Coronary artery (tissue), 2 donors: ENCODE data around the gene NECTIN3.

Experiments used
- DNase-seq: peaks from one replicate; pipeline ENCODE4 v3.0.0-alpha.2; 2017; ENCODE audit warnings: low spot score
- H3K27ac ChIP-seq, 2 donors: fragments of 200-600 bp; sonication (generic); one replicate each; pipeline ENCODE4 v1.5.1; 2016 to 2019
- H3K4me3 ChIP-seq: fragments of 200-600 bp; sonication (generic); 2 replicates; pipeline ENCODE4 v1.5.1; 2016; ENCODE audit warnings: mild to moderate bottlenecking, moderate library complexity
- TF ChIP-seq, protein P1 (sequence below): fragments of 200-600 bp; sonication (generic); IDR thresholded peaks from one replicate; pipeline ENCODE4 v1.5.1; 2019; ENCODE audit warnings: antibody characterized with exemption

NECTIN3 gene, protein sequence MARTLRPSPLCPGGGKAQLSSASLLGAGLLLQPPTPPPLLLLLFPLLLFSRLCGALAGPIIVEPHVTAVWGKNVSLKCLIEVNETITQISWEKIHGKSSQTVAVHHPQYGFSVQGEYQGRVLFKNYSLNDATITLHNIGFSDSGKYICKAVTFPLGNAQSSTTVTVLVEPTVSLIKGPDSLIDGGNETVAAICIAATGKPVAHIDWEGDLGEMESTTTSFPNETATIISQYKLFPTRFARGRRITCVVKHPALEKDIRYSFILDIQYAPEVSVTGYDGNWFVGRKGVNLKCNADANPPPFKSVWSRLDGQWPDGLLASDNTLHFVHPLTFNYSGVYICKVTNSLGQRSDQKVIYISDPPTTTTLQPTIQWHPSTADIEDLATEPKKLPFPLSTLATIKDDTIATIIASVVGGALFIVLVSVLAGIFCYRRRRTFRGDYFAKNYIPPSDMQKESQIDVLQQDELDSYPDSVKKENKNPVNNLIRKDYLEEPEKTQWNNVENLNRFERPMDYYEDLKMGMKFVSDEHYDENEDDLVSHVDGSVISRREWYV

DNA sequence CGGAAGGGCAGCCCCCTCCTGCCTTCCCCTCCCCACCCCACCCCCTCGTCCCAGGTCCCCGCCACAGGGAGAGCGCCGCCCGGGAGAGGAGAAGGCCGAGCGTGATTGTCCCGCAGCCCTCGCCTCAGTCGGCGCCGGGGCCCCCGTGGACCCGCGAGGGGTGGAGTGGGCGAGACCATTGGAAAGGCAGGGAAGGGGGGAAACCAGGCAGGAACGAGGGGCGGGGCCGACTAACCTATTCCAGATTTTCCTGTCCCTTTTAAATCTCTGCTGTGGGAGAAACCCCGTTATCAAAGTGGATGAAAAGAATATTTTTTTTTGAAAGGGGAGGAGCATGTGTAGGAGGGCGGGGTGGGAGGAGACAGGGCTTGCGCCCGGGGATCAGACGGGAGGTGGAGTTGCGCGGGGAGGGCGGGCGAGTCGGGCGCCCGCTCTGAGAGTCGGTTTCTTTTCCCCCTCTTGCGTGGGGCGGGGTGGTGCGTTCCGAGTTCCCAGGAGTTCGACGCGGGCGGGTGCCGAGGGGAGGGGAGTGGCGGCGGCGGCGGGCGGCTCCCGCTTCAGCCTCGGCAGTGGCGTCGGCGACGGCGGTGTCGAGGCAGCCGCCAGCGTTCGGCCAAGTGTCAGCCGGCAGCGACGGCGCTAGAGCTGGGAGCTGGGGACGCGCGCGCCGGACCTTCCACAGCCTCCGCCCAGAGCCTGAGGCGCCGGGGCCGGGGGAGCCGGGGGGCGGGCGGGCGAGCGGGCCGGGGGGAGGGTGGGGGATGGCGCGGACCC, at the start of gene NECTIN3:
TSS of gene NECTIN3 (plus strand) at position 560 of the 774 bp plus-strand sequence. CDS start at position 762, 202 bp downstream.
- Histone ChIP-seq H3K4me3 (peak within 1 kb of the TSS; percentile 98), H3K27ac (peak within 1 kb of the TSS; percentile 95 to 99)
- TF ChIP-seq, protein P1, sequence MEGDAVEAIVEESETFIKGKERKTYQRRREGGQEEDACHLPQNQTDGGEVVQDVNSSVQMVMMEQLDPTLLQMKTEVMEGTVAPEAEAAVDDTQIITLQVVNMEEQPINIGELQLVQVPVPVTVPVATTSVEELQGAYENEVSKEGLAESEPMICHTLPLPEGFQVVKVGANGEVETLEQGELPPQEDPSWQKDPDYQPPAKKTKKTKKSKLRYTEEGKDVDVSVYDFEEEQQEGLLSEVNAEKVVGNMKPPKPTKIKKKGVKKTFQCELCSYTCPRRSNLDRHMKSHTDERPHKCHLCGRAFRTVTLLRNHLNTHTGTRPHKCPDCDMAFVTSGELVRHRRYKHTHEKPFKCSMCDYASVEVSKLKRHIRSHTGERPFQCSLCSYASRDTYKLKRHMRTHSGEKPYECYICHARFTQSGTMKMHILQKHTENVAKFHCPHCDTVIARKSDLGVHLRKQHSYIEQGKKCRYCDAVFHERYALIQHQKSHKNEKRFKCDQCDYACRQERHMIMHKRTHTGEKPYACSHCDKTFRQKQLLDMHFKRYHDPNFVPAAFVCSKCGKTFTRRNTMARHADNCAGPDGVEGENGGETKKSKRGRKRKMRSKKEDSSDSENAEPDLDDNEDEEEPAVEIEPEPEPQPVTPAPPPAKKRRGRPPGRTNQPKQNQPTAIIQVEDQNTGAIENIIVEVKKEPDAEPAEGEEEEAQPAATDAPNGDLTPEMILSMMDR = no peak
- peak; percentile 96 for DNase-seq

DNA sequence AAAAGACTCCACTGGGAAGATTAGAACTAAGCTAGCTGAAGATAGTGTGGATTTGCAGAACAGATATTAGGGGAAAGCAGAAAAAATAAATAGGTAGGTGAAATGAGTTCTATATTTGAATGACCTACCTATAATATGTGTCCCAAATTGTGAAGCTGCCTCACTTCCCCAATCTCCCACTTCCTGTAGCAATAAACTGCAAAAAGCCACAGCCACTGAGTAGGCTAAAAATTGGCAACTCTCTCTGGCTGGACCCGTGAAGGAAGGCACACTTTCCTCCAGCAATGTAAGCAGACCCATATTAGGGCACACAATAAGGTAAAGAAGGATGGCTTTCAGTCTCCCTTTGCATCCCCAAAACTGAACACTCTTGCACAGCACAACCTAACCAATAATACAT, 43.7 kb upstream of the NECTIN3 start:
- Histone ChIP-seq H3K27ac (no peak overlapping the region), H3K4me3 (no peak overlapping the region)
- TF ChIP-seq, protein P1 = no peak
- no peak for DNase-seq

DNA sequence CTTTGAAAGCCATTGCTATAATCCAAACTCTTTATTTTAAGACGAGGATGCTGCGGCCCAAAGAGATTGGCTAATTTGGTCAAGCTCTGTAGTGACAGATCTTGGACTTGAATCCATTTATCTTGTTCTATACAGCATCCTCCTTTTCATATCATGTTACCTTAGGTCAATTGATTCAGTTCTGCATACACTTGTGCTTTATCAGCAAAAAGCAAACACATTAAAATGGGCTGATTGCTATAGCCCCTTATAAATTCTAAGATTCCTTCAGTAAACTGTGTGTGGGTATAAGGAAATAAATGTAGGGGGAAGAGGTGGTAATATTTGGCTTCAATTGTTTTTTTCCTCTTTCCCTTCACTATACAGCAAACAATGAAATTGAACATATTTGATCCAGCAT, 40.1 kb upstream of the NECTIN3 start:
- Histone ChIP-seq H3K4me3 (no peak overlapping the region), H3K27ac (no peak overlapping the region)
- TF ChIP-seq, protein P1 = no peak
- DNase-seq = no peak

DNA sequence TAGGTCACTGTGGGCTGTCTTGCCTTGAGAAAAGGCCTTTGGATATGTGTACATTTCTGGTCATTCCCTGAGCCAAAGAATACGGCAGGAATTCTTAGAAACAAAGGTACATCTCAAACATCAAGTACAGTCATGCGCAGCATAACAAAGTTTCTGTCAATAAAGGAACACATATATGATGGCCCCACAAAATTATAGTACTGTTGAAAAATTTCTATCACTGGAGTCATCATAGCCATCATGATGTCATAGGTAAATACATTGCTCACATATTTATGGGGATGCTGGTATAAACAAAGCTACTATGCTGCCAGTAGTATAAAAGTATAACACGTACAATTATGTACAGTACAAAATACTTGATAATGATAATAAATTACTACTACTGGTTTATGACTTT, 38.9 kb upstream of the NECTIN3 start:
- no peak for DNase-seq
- Histone ChIP-seq H3K27ac (no peak overlapping the region), H3K4me3 (no peak overlapping the region)
- TF ChIP-seq, protein P1 = no peak

DNA sequence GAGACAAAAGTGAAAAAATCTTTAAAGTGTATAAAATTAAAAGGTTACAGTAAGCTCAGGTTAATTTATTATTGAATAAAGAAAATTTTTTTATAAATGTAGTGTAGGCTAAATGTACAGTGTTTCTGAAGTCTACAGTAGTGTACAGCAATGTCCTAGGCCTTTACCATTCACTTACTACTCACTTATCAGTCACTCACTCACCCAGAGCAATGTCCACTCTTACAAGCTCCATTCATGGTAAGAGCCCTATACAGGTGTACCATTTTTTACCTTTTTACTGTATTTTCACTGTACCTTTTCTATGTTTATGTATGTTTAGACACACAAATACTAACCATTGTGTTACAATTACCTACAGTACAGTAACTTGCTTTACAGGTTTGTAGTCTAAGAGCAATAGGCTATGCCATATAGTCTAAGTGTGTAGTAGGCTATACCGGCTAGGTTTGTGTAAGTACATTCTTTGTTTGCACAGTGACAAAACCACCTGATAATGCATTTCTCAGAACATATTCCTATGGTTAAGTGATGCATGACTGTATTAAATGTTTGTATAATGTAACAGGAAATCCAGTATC, 38.1 kb upstream of the NECTIN3 start:
- no peak overlapping the region for H3K27ac ChIP-seq
- TF ChIP-seq, protein P1 = no peak
- no peak overlapping the region for H3K4me3 ChIP-seq
- DNase-seq = no peak

DNA sequence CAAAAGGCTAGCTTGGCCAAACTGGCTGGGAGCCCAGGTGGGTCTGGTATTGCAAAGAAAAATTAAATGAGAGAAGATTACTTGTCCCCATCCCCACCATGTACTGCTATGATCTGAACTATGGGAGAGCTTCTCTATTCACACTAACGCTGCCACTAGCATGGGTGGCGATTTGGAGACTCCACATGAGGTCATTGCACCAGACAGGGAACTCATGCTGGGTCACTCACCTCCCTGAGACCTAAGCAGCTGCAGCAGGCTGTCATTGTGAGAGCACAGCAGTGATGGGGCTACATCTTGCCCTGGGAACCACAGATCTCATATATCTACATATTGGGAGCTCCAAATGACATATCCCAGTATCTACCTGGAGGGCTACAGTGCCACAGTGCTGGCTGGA, 36.3 kb upstream of the NECTIN3 start:
- Histone ChIP-seq H3K27ac (no peak overlapping the region), H3K4me3 (no peak overlapping the region)
- TF ChIP-seq, protein P1 = no peak
- no peak for DNase-seq
